HepG2 (cell line): ENCODE data around the gene VEGFB. TPM values are rescaled to one million over a fixed set of nuclear protein-coding genes. Genes with fewer than 3 reads are reported as not detected.
A peak's percentile ranks its signal among the peaks of the same experiment; 100 is the strongest.

Source experiments
- DBP ChIP-seq: sonication (generic); formaldehyde crosslinking; IDR thresholded peaks from 2 replicates; pipeline ENCODE4 v1.4.0; 2020; ENCODE audit warnings: missing genetic modification reagents; ENCODE audit errors: not compliant biosample characterization
- EEA1 ChIP-seq: sonication (generic); formaldehyde crosslinking; IDR thresholded peaks from 2 replicates; pipeline ENCODE4 v1.5.1; 2020; ENCODE audit warnings: mild to moderate bottlenecking, missing genetic modification reagents, borderline replicate concordance
- FOSL2 ChIP-seq: sonication (generic); formaldehyde crosslinking; IDR thresholded peaks from 2 replicates; pipeline ENCODE4 v1.4.0; 2020; ENCODE audit warnings: missing genetic modification reagents
- HOXA5 ChIP-seq: sonication (generic); formaldehyde crosslinking; IDR thresholded peaks from 2 replicates; pipeline ENCODE4 v1.4.0; 2020; ENCODE audit warnings: missing genetic modification reagents
- IKZF5 ChIP-seq: IDR thresholded peaks from 2 replicates; pipeline ENCODE4 v1.6.1; 2018; ENCODE audit warnings: missing genetic modification reagents, mild to moderate bottlenecking, missing compliant biosample characterization
- IRF9 ChIP-seq: sonication (generic); formaldehyde crosslinking; IDR thresholded peaks from 2 replicates; pipeline ENCODE4 v1.8.0; 2022; ENCODE audit warnings: missing genetic modification reagents, mild to moderate bottlenecking, borderline replicate concordance
- KLF12 ChIP-seq: sonication (generic); formaldehyde crosslinking; IDR thresholded peaks from 2 replicates; pipeline ENCODE4 v1.4.0; 2020; ENCODE audit warnings: missing genetic modification reagents, borderline replicate concordance
- MED1 ChIP-seq: sonication (generic); formaldehyde crosslinking; IDR thresholded peaks from 2 replicates; pipeline ENCODE4 v1.4.0; 2020; ENCODE audit warnings: missing genetic modification reagents
- POLR2A ChIP-seq, 2 experiments: IDR thresholded peaks; 2 replicates each; pipeline ENCODE4 v1.6.1; 2011; ENCODE audit warnings: low read depth in 2 of 2, low read length in 2 of 2, mild to moderate bottlenecking in 1 of 2, moderate library complexity in 1 of 2; ENCODE audit not compliant: insufficient read depth in 1 of 2
- POLR2AphosphoS2 ChIP-seq: IDR thresholded peaks from 2 replicates; pipeline ENCODE4 v1.6.1; 2011; ENCODE audit warnings: low read depth, low read length, improper control_type of control experiment
- RNF2 ChIP-seq: fragments of 450-650 bp; conservative IDR thresholded peaks from 2 replicates; pipeline ENCODE4 v1.6.1; 2016; ENCODE audit warnings: low read depth
- SP140L ChIP-seq: sonication (generic); formaldehyde crosslinking; IDR thresholded peaks from 2 replicates; pipeline ENCODE4 v1.4.0; 2020; ENCODE audit warnings: missing genetic modification reagents, borderline replicate concordance
- ZBTB25 ChIP-seq: IDR thresholded peaks from 2 replicates; pipeline ENCODE4 v1.6.1; 2018; ENCODE audit warnings: missing genetic modification reagents
- ZBTB34 ChIP-seq: sonication (generic); formaldehyde crosslinking; IDR thresholded peaks from 2 replicates; pipeline ENCODE4 v1.8.0; 2022; ENCODE audit warnings: mild to moderate bottlenecking, missing genetic modification reagents
- ZBTB49 ChIP-seq: sonication (generic); formaldehyde crosslinking; IDR thresholded peaks from 2 replicates; pipeline ENCODE4 v1.4.0; 2020; ENCODE audit warnings: missing genetic modification reagents, borderline replicate concordance
- ZNF24 ChIP-seq: fragments of 450-650 bp; IDR thresholded peaks from 2 replicates; pipeline ENCODE4 v1.6.1; 2017; ENCODE audit warnings: antibody characterized with exemption, mild to moderate bottlenecking
- ZNF550 ChIP-seq: sonication (generic); formaldehyde crosslinking; IDR thresholded peaks from 2 replicates; pipeline ENCODE4 v1.4.0; 2020; ENCODE audit warnings: mild to moderate bottlenecking, missing genetic modification reagents, borderline replicate concordance
- polyA plus RNA-seq, 8 experiments: library from polyadenylated mRNA; depleted of rRNA in 3 of 8; stranded (reverse) in 7 of 8; unstranded in 1 of 8; fragments of >200 nt; fragmentation: Illumina TruSeq in 4 of 8; extraction: Trizol in 4 of 8; gene quantifications; 2 replicates each; pipeline versions ENCODE4 v1.2.1 to v1.2.3, GENCODE V29; 2011 to 2016; ENCODE audit warnings: low read depth in 4 of 8, missing spikeins in 1 of 8, mixed read lengths in 1 of 8; ENCODE audit not compliant: insufficient read depth in 1 of 8
- total RNA-seq, 5 experiments: library from RNA; depleted of rRNA; stranded (reverse); fragments of >200 nt; fragmentation: Illumina TruSeq; extraction: Trizol; gene quantifications; 2 replicates each; pipeline ENCODE4 v1.2.3, GENCODE V29; 2016; ENCODE audit warnings: low read depth in 1 of 5

Gene VEGFB
- total and polyA plus RNA-seq, 2 of the 13 experiments (the other 11 are each of a cell fraction or from before 2014, with no cell fraction given) = 9.0 to 11.3 TPM

GRCh38 chr11:64226507-64227051, 7.8 kb upstream of the VEGFB start (continued):
- no peak for TF ChIP-seq EEA1 (CRISPR knock-in tag)
- no peak for TF ChIP-seq FOSL2 (CRISPR knock-in tag)
- no peak; a peak in 1 of 4 replicates for TF ChIP-seq POLR2A (IDR thresholded peaks at IDR 0.05; ENCODE audit: insufficient read depth in 1 of 2, low read depth in 2 of 2, low read length in 2 of 2)
- no peak for TF ChIP-seq SP140L (CRISPR knock-in tag)
- no peak for TF ChIP-seq ZNF24
- TF ChIP-seq KLF12 (CRISPR knock-in tag) = peak; percentile 49; the same call in 1 of the 2 replicates
- no peak for TF ChIP-seq ZBTB49
- peak; percentile 7; the same call in 1 of the 2 replicates for TF ChIP-seq ZBTB25 (CRISPR knock-in tag)
- 0 out of 2 replicates have a peak, but pooled peaks have one; percentile 25 for TF ChIP-seq HOXA5 (CRISPR knock-in tag)
- 0 out of 2 replicates have a peak, but pooled peaks have one; percentile 10 for TF ChIP-seq IKZF5
- TF ChIP-seq IRF9 (CRISPR knock-in tag) = no peak
- no peak for TF ChIP-seq POLR2AphosphoS2
- no peak; the same call in 1 of the 2 replicates for TF ChIP-seq ZBTB34 (CRISPR knock-in tag)
- no peak for TF ChIP-seq ZNF550 (CRISPR knock-in tag)
- peak; percentile 22; the same call in 1 of the 2 replicates for TF ChIP-seq MED1 (CRISPR knock-in tag)
- TF ChIP-seq DBP (CRISPR knock-in tag) = no peak
- no peak for TF ChIP-seq RNF2
